H9 (cell line): Measurements from ENCODE around the gene SDF2. TPM values are rescaled to one million over a fixed set of nuclear protein-coding genes. Genes with fewer than 3 reads are reported as not detected.

Experiments
- DNase-seq: peaks from one replicate; pipeline ENCODE4 v3.0.0-alpha.2; 2017
- H2AFZ ChIP-seq: one replicate; pipeline ENCODE4 v1.6.1; 2013; ENCODE audit warnings: mild to moderate bottlenecking, low read length, control low read depth, moderate library complexity
- H2AK5ac ChIP-seq: 2 replicates; pipeline ENCODE4 v1.6.1; 2013; ENCODE audit warnings: low read length, control low read depth, mixed read lengths; ENCODE audit not compliant: insufficient read length
- H2BK120ac ChIP-seq: one replicate; pipeline ENCODE4 v1.6.1; 2013; ENCODE audit warnings: low read depth, mild to moderate bottlenecking, low read length, control low read depth, inconsistent platforms; ENCODE audit not compliant: poor library complexity, severe bottlenecking
- H2BK12ac ChIP-seq: 2 replicates; pipeline ENCODE4 v1.6.1; 2013; ENCODE audit warnings: low read length, control low read depth, mixed read lengths, low read depth; ENCODE audit not compliant: insufficient read length
- H2BK15ac ChIP-seq: 2 replicates; pipeline ENCODE4 v1.6.1; 2013; ENCODE audit warnings: low read depth, low read length, control low read depth
- H2BK20ac ChIP-seq: one replicate; pipeline ENCODE4 v1.6.1; 2013; ENCODE audit warnings: low read depth, mild to moderate bottlenecking, low read length, control low read depth, inconsistent platforms; ENCODE audit not compliant: poor library complexity, severe bottlenecking
- H2BK5ac ChIP-seq: 2 replicates; pipeline ENCODE4 v1.6.1; 2013; ENCODE audit warnings: low read length, control low read depth, mixed read lengths; ENCODE audit not compliant: insufficient read length
- H3K14ac ChIP-seq: 2 replicates; pipeline ENCODE4 v1.6.1; 2013; ENCODE audit warnings: low read length, control low read depth; ENCODE audit not compliant: insufficient read depth
- H3K18ac ChIP-seq: 2 replicates; pipeline ENCODE4 v1.6.1; 2013; ENCODE audit warnings: low read depth, mild to moderate bottlenecking, mixed read lengths, low read length, control low read depth; ENCODE audit not compliant: insufficient read length
- H3K23ac ChIP-seq: 2 replicates; pipeline ENCODE4 v1.6.1; 2013; ENCODE audit warnings: low read length, control low read depth, mixed read lengths, low read depth; ENCODE audit not compliant: insufficient read length
- H3K23me2 ChIP-seq: 2 replicates; pipeline ENCODE4 v1.6.1; 2013; ENCODE audit warnings: low read depth, mild to moderate bottlenecking, mixed read lengths, low read length, control low read depth; ENCODE audit not compliant: insufficient read length, poor library complexity, severe bottlenecking
- H3K27ac ChIP-seq: 2 replicates; pipeline ENCODE4 v1.5.1; 2013; ENCODE audit warnings: low read length, control low read depth, mixed read lengths, low read depth; ENCODE audit not compliant: insufficient read length
- H3K27me3 ChIP-seq: 2 replicates; pipeline ENCODE4 v1.6.1; 2013; ENCODE audit warnings: low read length, control low read depth, inconsistent platforms; ENCODE audit not compliant: insufficient read depth
- H3K4ac ChIP-seq: 2 replicates; pipeline ENCODE4 v1.6.1; 2013; ENCODE audit warnings: low read depth, mild to moderate bottlenecking, control low read depth, inconsistent platforms, low read length, moderate library complexity
- H3K4me1 ChIP-seq: 2 replicates; pipeline ENCODE4 v1.6.1; 2013; ENCODE audit warnings: low read length, control low read depth, inconsistent platforms; ENCODE audit not compliant: insufficient read depth
- H3K4me2 ChIP-seq: 2 replicates; pipeline ENCODE4 v1.6.1; 2013; ENCODE audit warnings: low read length, control low read depth, mixed read lengths; ENCODE audit not compliant: insufficient read length, insufficient read depth
- H3K56ac ChIP-seq: 2 replicates; pipeline ENCODE4 v1.6.1; 2013; ENCODE audit warnings: low read depth, mild to moderate bottlenecking, mixed read lengths, low read length, control low read depth; ENCODE audit not compliant: insufficient read length
- H3K79me1 ChIP-seq: 2 replicates; pipeline ENCODE4 v1.6.1; 2013; ENCODE audit warnings: low read depth, mild to moderate bottlenecking, moderate library complexity, low read length, control low read depth, inconsistent platforms; ENCODE audit not compliant: insufficient read depth, poor library complexity, severe bottlenecking
- H3K79me2 ChIP-seq: 2 replicates; pipeline ENCODE4 v1.6.1; 2013; ENCODE audit warnings: low read length, control low read depth, inconsistent platforms; ENCODE audit not compliant: insufficient read depth
- H3K9ac ChIP-seq: 2 replicates; pipeline ENCODE4 v1.6.1; 2013; ENCODE audit warnings: low read length, control low read depth, mixed read lengths; ENCODE audit not compliant: insufficient read length; ENCODE audit errors: extremely low read depth
- H3K9me3 ChIP-seq: one replicate; pipeline ENCODE4 v1.6.1; 2013; ENCODE audit warnings: low read depth, low read length, inconsistent platforms; ENCODE audit not compliant: control insufficient read depth
- H3T11ph ChIP-seq: one replicate; pipeline ENCODE4 v1.6.1; 2013; ENCODE audit warnings: mild to moderate bottlenecking, low read length, control low read depth, inconsistent platforms
- H4K20me1 ChIP-seq: one replicate; pipeline ENCODE4 v1.6.1; 2013; ENCODE audit not compliant: control insufficient read depth, insufficient read length, insufficient read depth
- H4K5ac ChIP-seq: 2 replicates; pipeline ENCODE4 v1.6.1; 2013; ENCODE audit warnings: low read depth, mild to moderate bottlenecking, mixed read lengths, low read length, control low read depth; ENCODE audit not compliant: insufficient read length
- H4K8ac ChIP-seq: replicated peaks from 2 replicates; pipeline ENCODE4 v1.6.1; 2013; ENCODE audit warnings: low read length, control low read depth, mixed read lengths, low read depth; ENCODE audit not compliant: insufficient read length
- H4K91ac ChIP-seq: 2 replicates; pipeline ENCODE4 v1.6.1; 2013; ENCODE audit warnings: low read depth, mild to moderate bottlenecking, moderate library complexity, mixed read lengths, low read length, control low read depth; ENCODE audit not compliant: insufficient read length
- H3K27ac Mint-ChIP-seq, 3 experiments: 2 replicates in 2 of 3; 3 replicates in 1 of 3; pipeline ENCODE4 v1.8.0; 2020 to 2021; ENCODE audit warnings: mixed read lengths in 3 of 3, mild to moderate bottlenecking in 1 of 3, moderate library complexity in 1 of 3
- H3K27me3 Mint-ChIP-seq: 2 replicates; pipeline ENCODE4 v1.8.0; 2021; ENCODE audit warnings: low read depth, mild to moderate bottlenecking, moderate library complexity, mixed read lengths
- H3K36me3 Mint-ChIP-seq, 3 experiments: 2 replicates in 2 of 3; 3 replicates in 1 of 3; pipeline ENCODE4 v1.8.0; 2020 to 2021; ENCODE audit warnings: low read depth in 3 of 3, mixed read lengths in 3 of 3; ENCODE audit not compliant: insufficient read depth in 1 of 3
- H3K4me1 Mint-ChIP-seq, 2 experiments: 2 replicates each; pipeline ENCODE4 v1.8.0; 2020; ENCODE audit warnings: mixed read lengths in 2 of 2
- H3K4me3 Mint-ChIP-seq, 2 experiments: 2 replicates in 1 of 2; 3 replicates in 1 of 2; pipeline ENCODE4 v1.8.0; 2020 to 2021; ENCODE audit warnings: mild to moderate bottlenecking in 2 of 2, mixed read lengths in 2 of 2, moderate library complexity in 1 of 2
- H3K9me3 Mint-ChIP-seq, 2 experiments: 2 replicates in 1 of 2; 3 replicates in 1 of 2; pipeline ENCODE4 v1.8.0; 2020; ENCODE audit warnings: mild to moderate bottlenecking in 2 of 2, mixed read lengths in 2 of 2, moderate library complexity in 1 of 2
- CTCF ChIP-seq: fragments of 200-600 bp; sonication (generic); conservative IDR thresholded peaks from 3 replicates; pipeline ENCODE4 v1.8.0; 2021; ENCODE audit warnings: antibody characterized with exemption, mild to moderate bottlenecking
- WGBS: extraction: QIAGEN DNeasy Blood & Tissue Kit; methylation state at CpG from one replicate; pipeline ENCODE4 v1.1.7; 2013; ENCODE audit warnings: missing lambda C conversion rate, low lambda C conversion rate, mixed read lengths; ENCODE audit not compliant: insufficient read length; ENCODE audit errors: extremely low coverage; 5-methylcytosine and 5-hydroxymethylcytosine counted together
- total RNA-seq: library from RNA; stranded (reverse); gene quantifications from 2 replicates; pipeline ENCODE4 v1.2.1, GENCODE V29; 2021

Gene SDF2
- total RNA-seq, 1 experiment from 2014 or later, result 40.2 TPM

- H2BK5ac ChIP-seq, result no peak overlapping the region
- no peak overlapping the region for H3K56ac ChIP-seq
- no peak overlapping the region for H3K18ac ChIP-seq
- H3K4me1 ChIP-seq, result no peaks in the 10 kb centered on the region
- H2BK15ac ChIP-seq, result no peak overlapping the region
- no peak overlapping the region for H3K27ac Mint-ChIP-seq
- DNase-seq, result no peak
- H3K36me3 Mint-ChIP-seq, result peaks cover 56 to 97% (median 91%) of the 10 kb centered on the region in 3 experiments; a peak in 6 of 7 replicates
- no peak overlapping the region for H3T11ph ChIP-seq
- no peaks in the 10 kb centered on the region for H3K79me1 ChIP-seq
- H3K4me1 Mint-ChIP-seq, result no peaks in the 10 kb centered on the region
- H3K9me3 Mint-ChIP-seq, result no peaks in the 10 kb centered on the region
- no peak overlapping the region for H3K14ac ChIP-seq
- H3K27ac ChIP-seq, result no peak overlapping the region
- no peak overlapping the region for H2BK12ac ChIP-seq
- H4K20me1 ChIP-seq, result no peaks in the 10 kb centered on the region
- no peaks in the 10 kb centered on the region for H3K23me2 ChIP-seq
- WGBS, result no CpG with 5 or more reads among the region's 2 CpGs
- H3K27me3 Mint-ChIP-seq, result no peaks in the 10 kb centered on the region
- no peak overlapping the region for H3K23ac ChIP-seq
- H3K9me3 ChIP-seq, result no peaks in the 10 kb centered on the region
- no peak overlapping the region for H2AFZ ChIP-seq
- no peak overlapping the region for H2BK20ac ChIP-seq
- no peaks in the 10 kb centered on the region for H3K79me2 ChIP-seq
- no peaks in the 10 kb centered on the region for H3K27me3 ChIP-seq
- no peak overlapping the region for H4K5ac ChIP-seq
- no peak overlapping the region for H2AK5ac ChIP-seq
- H4K8ac ChIP-seq, result no peak overlapping the region
- no peak overlapping the region for H3K4ac ChIP-seq
- TF ChIP-seq CTCF, result no peak
- no peak overlapping the region for H3K4me3 Mint-ChIP-seq
- no peak overlapping the region for H4K91ac ChIP-seq
- H2BK120ac ChIP-seq, result no peak overlapping the region
- H3K9ac ChIP-seq, result no peak overlapping the region
- no peak overlapping the region for H3K4me2 ChIP-seq
These were observed 41.7 kb downstream of the SDF2 start for GRCh38 chr17:28620010-28620409.
